VCaP (cell line): ENCODE data around the gene NFIB.

ENCODE experiments used
- H3K27ac ChIP-seq: fragments of 450-650 bp; 2 replicates; pipeline ENCODE4 v1.5.1; 2017
- CTCF ChIP-seq: fragments of 450-650 bp; conservative IDR thresholded peaks from 2 replicates; pipeline ENCODE4 v1.5.1; 2017; ENCODE audit warnings: mild to moderate bottlenecking, moderate library complexity

Gene NFIB

DNA sequence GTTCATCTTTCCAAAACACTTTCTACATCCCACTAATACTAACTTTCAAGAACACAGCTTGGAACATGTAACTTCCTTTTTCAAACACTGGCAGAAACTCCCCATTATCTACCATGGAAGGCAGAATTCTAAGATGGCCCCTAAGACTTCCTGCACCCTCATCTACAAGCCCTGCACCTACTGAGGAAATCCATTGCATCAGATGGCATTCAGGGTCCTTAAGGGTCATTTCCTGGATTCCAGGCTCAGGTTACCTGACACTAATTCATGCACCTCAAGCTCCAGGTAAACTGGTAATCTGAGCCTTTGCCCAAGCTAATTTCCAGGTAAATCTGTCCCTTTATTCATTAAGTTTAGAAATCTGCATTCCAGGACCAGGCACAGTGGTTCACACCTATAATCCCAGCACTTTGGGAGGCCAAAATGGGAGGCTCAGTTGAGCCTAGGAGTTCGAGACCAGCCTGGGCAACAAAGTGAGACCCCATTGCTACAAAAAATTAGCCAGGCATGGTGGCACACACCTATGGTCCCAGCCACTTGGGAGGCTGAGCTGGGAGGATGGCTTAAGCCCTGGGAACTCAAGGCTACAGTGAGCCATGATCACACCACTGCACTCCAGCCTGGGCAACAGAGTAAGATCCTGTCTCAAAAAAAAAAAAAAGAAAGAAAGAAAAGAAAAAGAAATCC, 91.6 kb downstream of the NFIB start:
- no peak for TF ChIP-seq CTCF
- no peak overlapping the region for H3K27ac ChIP-seq

DNA sequence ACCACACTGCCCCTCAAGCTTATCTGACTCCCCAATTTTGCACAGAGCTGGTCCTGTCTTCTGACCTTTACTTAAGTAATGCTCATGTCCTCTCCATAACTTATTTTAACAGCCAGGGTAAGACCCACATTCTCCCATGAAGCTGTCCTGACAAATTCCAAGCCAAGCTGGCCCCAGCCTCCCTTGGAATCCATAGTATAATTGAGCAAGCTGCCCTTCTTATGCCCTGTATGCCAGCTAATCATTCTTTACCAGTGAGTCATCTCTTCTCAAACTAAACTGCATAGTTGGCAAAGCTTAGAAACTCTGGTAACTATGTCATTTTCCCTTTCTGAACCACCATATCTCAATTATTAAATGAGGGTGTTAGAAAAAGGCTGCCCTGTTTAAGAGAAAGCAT, 92.4 kb downstream of the NFIB start:
- no peak for TF ChIP-seq CTCF
- no peak overlapping the region for H3K27ac ChIP-seq

- no peak overlapping the region for H3K27ac ChIP-seq
- no peak for TF ChIP-seq CTCF
Observed at GRCh38 chr9:14221119-14221518, 92.8 kb downstream of the NFIB start.

- H3K27ac ChIP-seq = no peak overlapping the region
- no peak for TF ChIP-seq CTCF
Observed at GRCh38 chr9:14220256-14220655, 93.7 kb downstream of the NFIB start.

DNA sequence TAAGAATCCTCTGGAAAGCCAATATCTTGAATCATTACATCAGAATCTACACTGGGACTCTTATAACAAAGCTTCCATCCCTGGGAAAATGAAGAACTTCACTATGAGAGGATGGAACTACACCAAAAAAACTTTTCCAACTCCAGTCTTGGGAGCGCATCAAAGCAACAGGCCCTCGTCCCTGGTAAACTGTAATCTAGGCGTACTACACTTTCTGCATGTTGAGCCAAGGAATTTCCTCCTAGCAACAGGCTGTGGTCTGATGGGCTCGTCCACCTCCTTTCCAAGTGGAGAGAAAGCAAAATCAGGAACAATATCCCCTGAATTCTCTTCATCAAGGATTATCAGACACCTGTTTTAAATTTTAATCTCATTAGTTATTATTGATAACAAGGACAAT, 94.1 kb downstream of the NFIB start:
- no peak overlapping the region for H3K27ac ChIP-seq
- TF ChIP-seq CTCF = no peak

DNA sequence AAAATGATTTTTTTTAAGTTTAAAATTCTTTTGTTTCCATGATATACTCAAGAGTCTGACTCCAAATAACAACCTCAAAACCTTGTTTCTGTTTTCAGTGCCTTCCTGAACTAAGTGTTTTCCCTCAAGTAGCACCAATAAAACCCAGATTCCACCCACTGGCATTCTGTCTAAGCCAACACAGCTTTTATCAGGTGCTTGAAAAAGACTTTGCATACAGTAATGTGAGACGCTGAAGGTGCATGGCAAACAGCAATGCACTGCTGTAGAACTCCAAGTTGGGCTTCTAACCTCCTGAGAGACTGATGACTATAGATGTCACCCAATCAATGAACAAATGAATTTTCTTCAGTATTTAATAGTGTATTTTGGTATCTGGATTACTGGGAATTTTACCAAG, 95.7 kb downstream of the NFIB start:
- H3K27ac ChIP-seq = peak overlapping the region; percentile 34
- TF ChIP-seq CTCF = no peak

GRCh38 chr9:14216612-14217194, 97.2 kb downstream of the NFIB start:
- TF ChIP-seq CTCF = no peak

More at GRCh38 chr9:14216612-14217194, 97.2 kb downstream of the NFIB start:
- peak overlapping the region; percentile 69 for H3K27ac ChIP-seq
